NCI-H1930 (cell line): ENCODE data around the gene SLC4A1AP.

Experiments used
- DNase-seq, 2 experiments: peaks; one replicate each; lab custom pipeline; 2025; lab: John Stamatoyannopoulos, UW

The SLC4A1AP gene

DNA sequence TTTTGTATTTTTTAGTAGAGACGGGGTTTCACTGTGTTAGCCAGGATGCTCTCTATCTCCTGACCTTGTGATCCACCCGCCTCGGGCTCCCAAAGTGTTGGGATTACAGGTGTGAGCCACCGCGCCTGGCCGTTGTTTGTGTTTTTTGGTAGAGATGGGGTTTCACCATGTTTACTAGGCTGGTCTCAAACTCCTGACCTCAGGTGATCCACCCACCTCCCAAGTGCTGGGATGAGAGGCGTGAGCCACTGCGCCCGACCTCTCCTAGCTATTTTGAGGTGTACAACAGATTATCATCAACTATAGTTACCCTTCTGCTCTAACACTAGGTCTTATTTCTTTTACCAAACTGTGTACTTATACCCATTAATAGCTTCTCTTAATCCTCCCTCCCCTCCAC is 78.9 kb downstream of the SLC4A1AP start:
- no peak for DNase-seq
